ENCODE measurements around the gene IGLON5.
A peak's percentile ranks its signal among the peaks of the same experiment; 100 is the strongest.

IGLON5 gene

DNA sequence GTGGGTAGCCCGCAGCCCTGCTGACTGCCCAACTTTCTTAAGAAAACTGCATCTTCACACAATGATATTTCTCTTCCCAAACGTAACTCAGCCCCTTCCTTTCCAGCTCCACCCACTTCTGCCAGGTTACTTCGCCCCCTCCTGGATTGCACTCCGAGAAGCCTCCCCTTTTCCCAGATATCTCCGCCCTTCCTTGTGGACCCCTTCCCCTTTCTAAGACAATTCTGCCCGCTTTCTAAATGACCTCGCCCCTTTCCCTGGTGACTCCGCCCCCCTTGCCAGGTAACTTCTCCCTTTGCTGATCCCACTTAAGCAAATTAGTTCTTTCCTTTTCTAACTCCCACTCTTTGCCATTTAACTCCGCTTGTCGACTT is 27.9 kb downstream of the IGLON5 start:
- no peak for DNase-seq (ENCODE audit: low spot score)

DNA sequence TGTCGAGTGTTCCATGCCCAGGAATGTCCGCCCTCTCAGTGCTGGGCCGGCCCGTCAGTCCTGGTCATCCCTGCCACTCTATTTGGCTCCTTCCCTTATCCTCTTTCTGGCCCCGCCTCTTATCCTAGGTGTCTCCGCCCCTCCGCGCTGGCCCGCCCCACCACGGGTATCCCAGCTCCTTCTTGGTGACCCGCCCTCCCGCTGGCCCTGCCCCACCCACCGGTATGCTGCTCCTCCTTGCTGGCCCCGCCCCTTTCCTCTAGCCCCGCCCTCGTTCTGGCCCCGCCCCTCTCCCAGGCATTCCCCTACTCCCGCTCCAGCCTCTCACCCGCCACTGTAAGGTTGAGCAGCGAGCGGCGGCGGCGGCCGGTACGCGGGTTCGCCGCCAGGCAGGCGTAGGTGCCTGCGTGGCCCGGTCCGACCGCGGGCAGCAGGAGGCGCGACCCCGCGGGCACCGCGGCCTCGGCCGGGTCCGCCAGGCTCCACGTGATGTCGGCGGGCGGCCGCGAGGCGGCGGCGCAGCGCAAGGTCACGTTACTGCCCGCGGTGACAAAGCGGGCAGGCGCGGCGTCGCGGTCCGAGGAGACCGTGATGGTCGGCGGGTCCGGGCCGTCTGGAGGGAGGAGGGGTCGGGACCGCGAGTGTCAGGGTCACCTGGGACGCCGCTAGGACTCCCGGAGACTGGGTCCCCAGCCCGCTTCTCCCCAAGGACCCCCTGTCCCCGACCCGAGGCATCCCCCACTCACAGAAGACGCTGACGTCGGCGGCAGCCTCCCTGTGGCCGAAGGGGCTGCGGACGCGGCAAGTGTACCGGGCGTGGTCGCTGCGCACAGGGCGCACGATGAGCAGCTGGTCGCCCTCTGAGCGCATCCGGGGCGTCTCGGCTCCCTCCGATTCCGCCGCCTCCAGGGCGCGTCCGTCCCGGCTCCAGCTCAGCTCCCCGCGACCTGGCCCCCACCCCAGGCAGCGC is 28.5 kb downstream of the IGLON5 start:
- DNase-seq (ENCODE audit: low spot score), result peak; percentile 99

GRCh38 chr19:51341066-51341465 is 29.6 kb downstream of the IGLON5 start:
- no peak for DNase-seq (ENCODE audit: low spot score)

GRCh38 chr19:51341976-51342580 is 30.6 kb downstream of the IGLON5 start, which contains the start of gene VSIG10L:
Gene VSIG10L, minus strand, starts transcription at chr19:51342139. Its CDS starts 15 bp downstream, at chr19:51342124.
- no peak for DNase-seq (ENCODE audit: low spot score)

DNA sequence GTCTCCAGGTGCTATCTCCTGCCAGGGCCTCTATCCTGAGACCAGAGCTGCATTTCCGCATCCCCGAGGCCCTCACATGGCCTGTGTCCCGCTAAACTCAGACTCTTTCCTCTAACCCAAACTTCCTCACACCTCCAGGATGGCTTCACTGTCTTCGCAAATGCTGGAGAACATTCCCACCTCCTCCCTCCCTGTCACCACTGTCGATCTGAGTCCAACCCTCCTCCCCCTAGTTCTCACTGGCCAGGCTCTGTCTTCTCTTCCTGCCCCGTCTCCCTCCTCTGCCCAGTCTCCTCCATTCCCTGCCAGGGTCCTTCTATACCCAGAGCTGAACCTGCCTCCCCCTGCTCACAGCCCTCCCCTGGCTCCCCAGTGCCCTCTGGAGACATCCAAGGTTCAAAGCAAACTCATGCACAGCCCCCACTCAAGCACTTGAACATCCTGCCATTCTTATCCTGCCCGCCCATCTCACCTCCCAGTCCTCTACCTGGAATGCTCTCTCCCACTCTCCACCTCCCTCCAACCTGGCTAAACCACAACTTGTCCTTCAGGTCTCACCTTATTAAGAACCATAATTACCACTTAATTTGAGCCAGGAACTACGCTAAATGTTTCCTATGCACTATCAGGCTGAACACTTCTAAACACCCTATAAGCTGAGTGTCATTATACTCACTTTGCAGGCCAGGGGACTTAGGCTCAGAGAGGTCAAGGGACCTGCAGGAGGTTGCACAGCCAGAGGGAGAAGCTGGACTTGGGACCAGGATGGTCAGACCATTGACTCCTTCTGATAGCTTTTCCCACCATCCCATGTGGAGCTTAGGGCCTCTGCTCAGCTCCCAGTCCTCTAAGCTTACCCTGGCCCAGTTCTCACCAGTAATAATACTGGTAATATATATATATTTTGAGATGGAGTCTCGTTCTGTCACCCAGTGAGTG is 31.5 kb downstream of the IGLON5 start:
- DNase-seq (ENCODE audit: low spot score), result no peak

GRCh38 chr19:51345076-51345620 is 33.7 kb downstream of the IGLON5 start:
- DNase-seq (ENCODE audit: low spot score), result no peak

DNA sequence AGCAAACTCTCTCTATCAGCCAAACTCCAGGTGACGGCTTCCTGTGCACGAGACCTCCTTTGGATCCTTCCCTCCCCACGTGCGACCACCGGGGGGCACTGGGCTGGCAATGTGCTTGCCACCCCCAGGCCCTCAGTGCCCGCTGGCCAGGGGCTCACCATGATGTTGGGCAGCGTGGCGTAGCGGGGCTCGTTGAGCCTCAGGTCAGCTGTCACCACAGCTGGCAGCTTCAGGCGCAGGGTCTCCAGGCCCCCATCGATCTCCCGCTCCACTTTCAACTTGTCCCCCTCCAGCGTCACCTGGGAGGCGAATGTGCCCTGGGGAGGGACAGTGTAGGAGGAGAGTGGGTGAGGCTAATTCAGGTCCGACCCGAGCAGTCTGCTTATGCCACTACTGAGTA is 35.3 kb downstream of the IGLON5 start:
- DNase-seq (ENCODE audit: low spot score), result no peak

DNA sequence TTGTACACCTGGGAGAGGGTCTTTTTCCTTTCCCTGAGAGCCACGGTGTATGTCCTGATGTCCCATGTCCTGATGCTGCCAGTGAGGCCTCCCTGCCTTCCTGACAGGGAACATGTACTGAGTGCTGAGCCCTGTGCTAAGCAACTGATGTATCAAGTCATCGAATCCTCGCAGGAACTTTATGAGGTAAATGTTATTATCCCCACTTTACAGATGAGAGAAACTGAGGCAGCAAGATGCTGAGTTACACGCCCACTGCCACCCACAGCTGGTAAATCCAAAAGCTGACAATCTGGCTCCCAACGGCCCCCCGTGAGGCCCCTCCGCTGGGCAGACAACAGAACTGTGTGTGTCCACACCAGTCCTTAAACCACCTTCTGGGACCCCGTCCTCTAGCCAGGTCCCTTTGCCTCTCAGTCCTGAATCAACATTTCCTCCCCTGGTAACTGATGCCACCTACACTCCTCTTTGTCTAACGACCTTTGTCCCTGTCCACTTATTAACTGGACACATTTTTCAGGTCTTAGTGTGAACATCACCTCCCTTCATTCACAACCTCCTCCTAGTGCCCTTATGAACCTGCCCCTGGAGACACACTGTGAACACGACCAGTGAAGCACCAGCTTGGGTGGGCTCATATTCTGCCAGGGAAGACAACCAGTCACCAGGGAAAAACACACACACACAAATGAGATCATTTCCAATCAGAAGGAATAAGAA is 35.9 kb downstream of the IGLON5 start:
- DNase-seq (ENCODE audit: low spot score), result no peak

- DNase-seq (ENCODE audit: low spot score), result no peak
These were observed 40.0 kb downstream of the IGLON5 start for GRCh38 chr19:51351266-51351990.

- no peak for DNase-seq (ENCODE audit: low spot score)
These were observed 41.4 kb downstream of the IGLON5 start for GRCh38 chr19:51352783-51353360.

DNA sequence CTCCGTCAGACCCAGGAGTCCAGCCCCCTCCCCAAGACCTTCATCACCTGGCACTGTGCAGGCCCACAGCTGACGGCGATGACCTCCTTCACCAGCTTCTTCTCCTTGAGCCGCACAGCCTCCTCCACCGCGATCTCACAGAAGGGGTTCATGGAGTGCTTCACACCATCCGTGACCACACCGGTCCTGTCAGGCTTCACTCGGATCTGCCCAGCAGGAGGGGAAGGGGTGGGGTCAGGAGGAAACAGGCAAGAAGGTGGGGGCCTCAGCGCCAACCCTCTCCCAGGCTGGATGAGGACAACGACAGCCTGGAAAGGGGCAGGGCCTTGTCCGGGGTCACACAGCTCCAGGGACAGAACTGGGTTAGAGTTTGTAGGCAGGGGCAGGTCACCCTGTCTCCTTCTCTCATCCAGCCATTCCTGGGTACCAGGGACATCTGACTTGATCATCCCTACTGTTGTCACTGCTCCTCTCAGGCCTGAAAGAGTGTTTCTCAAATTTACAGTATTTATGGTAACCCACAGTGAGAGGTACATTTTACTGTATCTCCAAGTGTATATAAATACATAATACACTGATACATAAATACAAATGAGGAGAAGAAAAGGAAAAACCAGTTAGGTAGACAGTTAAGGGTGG is 42.8 kb downstream of the IGLON5 start:
- no peak for DNase-seq (ENCODE audit: low spot score)

GRCh38 chr19:51354742-51355148 is 43.3 kb downstream of the IGLON5 start:
- no peak for DNase-seq (ENCODE audit: low spot score)

GRCh38 chr19:51356159-51356801 is 44.8 kb downstream of the IGLON5 start:
- DNase-seq (ENCODE audit: low spot score), result no peak

DNA sequence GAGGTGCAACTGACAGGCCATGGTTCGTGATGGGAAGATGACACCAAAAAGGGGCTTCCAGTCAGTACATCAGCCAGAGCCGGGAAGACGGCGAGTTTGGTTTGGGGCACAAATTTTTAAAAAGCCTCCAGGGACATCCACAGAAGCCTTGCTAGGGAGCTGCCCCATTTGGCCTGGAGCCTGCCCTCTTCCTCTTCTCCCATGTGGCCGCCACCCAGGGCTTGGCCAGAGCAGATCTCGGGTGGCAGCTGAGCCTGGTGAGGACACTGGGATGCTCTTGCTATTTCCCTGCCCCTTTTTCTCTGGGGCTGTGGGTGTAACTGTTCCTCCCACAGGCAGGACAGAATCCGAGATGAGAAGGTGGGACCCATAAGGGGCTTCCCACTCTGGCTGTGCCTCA is 46.5 kb downstream of the IGLON5 start:
- no peak for DNase-seq (ENCODE audit: low spot score)

GRCh38 chr19:51359294-51359693 is 47.9 kb downstream of the IGLON5 start:
- peak; percentile 90 for DNase-seq (ENCODE audit: low spot score)

DNA sequence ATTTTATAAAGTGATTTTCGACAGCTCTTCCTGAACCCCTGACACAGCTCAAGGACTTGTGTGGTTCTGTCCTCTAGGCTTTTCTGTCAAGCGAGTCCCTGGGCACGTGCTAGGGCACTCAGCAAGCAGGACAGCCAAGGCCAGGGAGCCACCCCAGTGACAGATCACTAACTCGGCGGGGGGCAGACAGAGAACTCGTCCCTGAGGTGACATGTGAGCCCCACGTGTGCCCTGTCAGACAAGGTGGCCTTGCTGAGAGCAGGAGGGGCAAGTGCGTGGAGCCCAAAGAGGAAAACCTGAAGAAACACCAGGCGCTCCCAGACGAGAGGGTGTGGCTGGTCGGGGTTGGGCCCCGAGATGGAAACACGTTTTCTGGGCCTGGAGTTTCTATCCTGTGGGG is 49.8 kb downstream of the IGLON5 start:
- no peak for DNase-seq (ENCODE audit: low spot score)

DNA sequence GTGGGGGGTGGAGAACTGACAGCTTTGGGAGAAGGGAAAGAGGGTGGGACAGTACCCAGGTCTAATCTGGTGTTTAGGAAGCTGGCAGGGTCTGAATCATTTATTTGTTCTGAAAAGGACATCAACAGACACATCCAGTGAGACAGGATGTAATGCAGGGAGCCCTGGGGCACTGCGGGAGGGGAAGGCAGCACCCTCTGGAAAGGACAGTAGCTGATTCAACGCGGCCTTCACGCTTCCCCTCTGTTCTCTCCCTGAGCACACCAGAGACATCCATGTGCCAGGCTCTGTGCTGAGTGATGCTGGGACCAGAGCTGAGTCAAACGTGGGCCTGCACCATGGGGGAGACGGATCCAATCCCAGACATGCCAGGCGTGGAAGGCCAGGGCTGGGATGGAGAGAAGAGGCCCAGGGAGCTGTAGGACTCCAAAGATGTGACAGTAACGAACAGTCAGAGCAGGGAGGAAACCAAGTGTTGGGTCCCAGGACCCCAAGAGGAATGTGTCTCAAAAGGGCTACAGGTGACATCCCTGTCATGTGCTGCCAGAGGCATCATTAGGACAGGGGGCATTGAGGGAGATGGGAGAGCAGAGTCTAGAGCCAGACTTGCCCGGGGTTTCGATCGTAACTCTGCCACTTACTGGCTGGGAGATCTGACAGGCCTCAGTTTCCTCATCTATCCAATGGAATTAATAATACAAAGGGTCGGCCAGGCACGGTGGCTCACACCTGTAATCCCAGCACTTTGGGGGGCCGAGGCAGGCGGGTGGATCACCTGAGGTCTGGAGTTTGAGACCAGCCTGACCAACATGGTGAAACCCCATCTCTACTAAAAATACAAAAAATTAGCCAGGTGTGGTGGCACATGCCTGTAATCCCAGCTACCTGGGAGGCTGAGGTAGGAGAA is 53.0 kb downstream of the IGLON5 start:
- DNase-seq (ENCODE audit: low spot score), result no peak

Data from AG08395 (cell line).